H1 (cell line): ENCODE data around the gene ARSI. TPM values are rescaled to one million over a fixed set of nuclear protein-coding genes. Genes with fewer than 3 reads are reported as not detected.

ENCODE experiments used
- CTCF ChIA-PET: fragments of 300-600 bp; sonication (Branson Sonifier 250); formaldehyde crosslinking; loops from one replicate; lab custom pipeline; 2021; ENCODE audit not compliant: partially characterized antibody; lab: Charles Lee
- POLR2A ChIA-PET: fragments of 300-600 bp; sonication (Branson Sonifier 250); formaldehyde crosslinking; loops from one replicate; lab custom pipeline; 2021; ENCODE audit warnings: inconsistent platforms; ENCODE audit not compliant: partially characterized antibody; lab: Charles Lee
- DNase-seq, 2 experiments: peaks; one replicate each; pipeline versions ENCODE4 v3.0.0 to v3.0.0-alpha.2; 2010 to 2022; ENCODE audit warnings: low spot score in 2 of 2, low read depth in 1 of 2, mixed read lengths in 1 of 2
- FAIRE-seq: peaks from 2 replicates; lab custom pipeline; 2011; peaks lifted over from hg19 to GRCh38; lab: Jason Lieb, UNC
- H2AFZ ChIP-seq: 2 replicates; pipeline ENCODE4 v1.8.1; 2012; ENCODE audit warnings: low read length, inconsistent platforms
- H2AK5ac ChIP-seq: 2 replicates; pipeline ENCODE4 v1.6.1; 2013; ENCODE audit warnings: low read depth, low read length
- H2BK120ac ChIP-seq: replicated peaks from 2 replicates; pipeline ENCODE3; 2013; ENCODE audit warnings: low read depth, low read length, inconsistent platforms
- H2BK12ac ChIP-seq: 2 replicates; pipeline ENCODE4 v1.6.1; 2013; ENCODE audit warnings: low read depth, low read length
- H2BK15ac ChIP-seq: 2 replicates; pipeline ENCODE4 v1.6.1; 2013; ENCODE audit warnings: low read length
- H2BK20ac ChIP-seq: 2 replicates; pipeline ENCODE4 v1.6.1; 2013; ENCODE audit warnings: low read length
- H2BK5ac ChIP-seq: 2 replicates; pipeline ENCODE4 v1.6.1; 2013; ENCODE audit warnings: low read depth, low read length
- H3K14ac ChIP-seq: 2 replicates; pipeline ENCODE4 v1.6.1; 2013; ENCODE audit warnings: inconsistent platforms; ENCODE audit not compliant: insufficient read length
- H3K18ac ChIP-seq: 2 replicates; pipeline ENCODE4 v1.6.1; 2013; ENCODE audit warnings: low read length; ENCODE audit errors: extremely low read depth
- H3K23ac ChIP-seq: 2 replicates; pipeline ENCODE4 v1.6.1; 2013; ENCODE audit warnings: inconsistent platforms; ENCODE audit not compliant: insufficient read length
- H3K23me2 ChIP-seq: 2 replicates; pipeline ENCODE4 v1.6.1; 2013; ENCODE audit warnings: low read depth, low read length
- H3K27ac ChIP-seq: 2 replicates; pipeline ENCODE4 v1.6.1; 2011; ENCODE audit warnings: low read depth, low read length, inconsistent platforms
- H3K27me3 ChIP-seq, 4 experiments: replicated peaks in 1 of 4; 1 replicate in 1 of 4; 2 replicates in 3 of 4; pipeline versions ENCODE4 v1.6.1 to v1.8.1; 2011 to 2013; ENCODE audit warnings: low read length in 3 of 4, mild to moderate bottlenecking in 3 of 4, inconsistent platforms in 2 of 4, mixed read lengths in 2 of 4, moderate library complexity in 1 of 4; ENCODE audit not compliant: control insufficient read depth in 3 of 4, insufficient read depth in 3 of 4; ENCODE audit errors: extremely low read depth in 1 of 4
- H3K36me3 ChIP-seq, 4 experiments: 2 replicates each; pipeline versions ENCODE4 v1.6.1 to v1.8.1; 2011 to 2013; ENCODE audit warnings: mild to moderate bottlenecking in 4 of 4, low read length in 3 of 4, moderate library complexity in 2 of 4, control low read depth in 1 of 4, inconsistent platforms in 1 of 4; ENCODE audit not compliant: insufficient read depth in 4 of 4, control insufficient read depth in 2 of 4
- H3K4ac ChIP-seq: replicated peaks from 2 replicates; pipeline ENCODE3; 2013; ENCODE audit warnings: low read length, low read depth, mixed read lengths, inconsistent platforms; ENCODE audit not compliant: insufficient read length
- H3K4me1 ChIP-seq, 4 experiments: replicated peaks in 1 of 4; 1 replicate in 1 of 4; 2 replicates in 3 of 4; pipeline versions ENCODE4 v1.6.1 to v1.8.1; 2011 to 2013; ENCODE audit warnings: low read length in 3 of 4, inconsistent platforms in 2 of 4, mixed read lengths in 1 of 4; ENCODE audit not compliant: insufficient read depth in 4 of 4, control insufficient read depth in 3 of 4
- H3K4me2 ChIP-seq, 2 experiments: 2 replicates each; pipeline versions ENCODE4 v1.6.1 to v1.8.1; 2011 to 2013; ENCODE audit warnings: low read depth in 2 of 2, low read length in 2 of 2, control low read depth in 1 of 2, inconsistent platforms in 1 of 2, mild to moderate bottlenecking in 1 of 2; ENCODE audit not compliant: insufficient read depth in 1 of 2
- H3K4me3 ChIP-seq, 4 experiments: fragments of 200-600, 300-600 bp in 1 of 4; sonication (generic), shearing (Covaris generic), sonication (Bioruptor Twin) in 1 of 4; 2 replicates each; pipeline versions ENCODE4 v1.5.1 to v1.8.1; 2011 to 2016; ENCODE audit warnings: low read length in 4 of 4, low read depth in 3 of 4, control low read depth in 2 of 4, inconsistent platforms in 2 of 4, mild to moderate bottlenecking in 2 of 4, mixed read lengths in 1 of 4, moderate library complexity in 1 of 4; ENCODE audit not compliant: insufficient read depth in 2 of 4; ENCODE audit errors: extremely low read depth in 1 of 4
- H3K56ac ChIP-seq: replicated peaks from 2 replicates; pipeline ENCODE3; 2013; ENCODE audit warnings: low read depth, mild to moderate bottlenecking, mixed read lengths, low read length, inconsistent platforms; ENCODE audit not compliant: insufficient read length
- H3K79me1 ChIP-seq: 2 replicates; pipeline ENCODE4 v1.6.1; 2013; ENCODE audit warnings: low read depth, low read length, control low read depth
- H3K79me2 ChIP-seq, 2 experiments: 2 replicates each; pipeline versions ENCODE4 v1.6.1 to v1.8.1; 2012 to 2013; ENCODE audit warnings: low read length in 2 of 2, mild to moderate bottlenecking in 2 of 2, inconsistent platforms in 1 of 2; ENCODE audit not compliant: insufficient read depth in 2 of 2, control insufficient read depth in 1 of 2
- H3K9ac ChIP-seq, 4 experiments: replicated peaks in 1 of 4; 1 replicate in 1 of 4; 2 replicates in 3 of 4; pipeline versions ENCODE4 v1.6.1 to v1.8.1; 2011 to 2013; ENCODE audit warnings: low read depth in 3 of 4, low read length in 3 of 4, control low read depth in 2 of 4, mild to moderate bottlenecking in 2 of 4, moderate library complexity in 2 of 4, inconsistent platforms in 1 of 4; ENCODE audit errors: extremely low read depth in 1 of 4
- H3K9me3 ChIP-seq, 2 experiments: 2 replicates each; pipeline versions ENCODE4 v1.6.1 to v1.8.1; 2012 to 2013; ENCODE audit warnings: mild to moderate bottlenecking in 2 of 2, moderate library complexity in 2 of 2, control low read depth in 1 of 2, inconsistent platforms in 1 of 2, low read depth in 1 of 2, low read length in 1 of 2, mixed read lengths in 1 of 2; ENCODE audit not compliant: insufficient read depth in 2 of 2
- H4K20me1 ChIP-seq, 2 experiments: replicated peaks in 1 of 2; 2 replicates each; pipeline versions ENCODE3 to v1.8.1; 2011 to 2013; ENCODE audit warnings: inconsistent platforms in 2 of 2, low read length in 2 of 2, mild to moderate bottlenecking in 1 of 2; ENCODE audit not compliant: insufficient read depth in 2 of 2, control insufficient read depth in 1 of 2
- H4K5ac ChIP-seq: 2 replicates; pipeline ENCODE4 v1.6.1; 2013; ENCODE audit warnings: low read length, low read depth, mixed read lengths, inconsistent platforms; ENCODE audit not compliant: insufficient read length
- H4K8ac ChIP-seq: 2 replicates; pipeline ENCODE4 v1.8.0; 2013; ENCODE audit warnings: mild to moderate bottlenecking, moderate library complexity, low read length, inconsistent platforms; ENCODE audit not compliant: insufficient read depth; ENCODE audit errors: extremely low read depth
- H4K91ac ChIP-seq: replicated peaks from 2 replicates; pipeline ENCODE3; 2013; ENCODE audit warnings: low read length, mixed read lengths, inconsistent platforms; ENCODE audit not compliant: insufficient read length
- ATF3 ChIP-seq: IDR thresholded peaks from 2 replicates; pipeline ENCODE4 v1.6.1; 2011; ENCODE audit warnings: low read depth, mild to moderate bottlenecking, low read length; ENCODE audit not compliant: insufficient read depth
- BCL11A ChIP-seq, 2 experiments: IDR thresholded peaks; one replicate each; pipeline ENCODE4 v1.6.1; 2011; ENCODE audit warnings: low read depth in 2 of 2, low read length in 2 of 2, mild to moderate bottlenecking in 2 of 2
- CREB1 ChIP-seq: IDR thresholded peaks from 2 replicates; pipeline ENCODE4 v1.6.1; 2012; ENCODE audit warnings: inconsistent platforms
- GTF2F1 ChIP-seq: IDR thresholded peaks from 2 replicates; pipeline ENCODE4 v1.6.1; 2012; ENCODE audit warnings: low read depth, low read length, improper control_type of control experiment, borderline replicate concordance
- PHF8 ChIP-seq: fragments of 200-600 bp; sonication (generic); conservative IDR thresholded peaks from 2 replicates; pipeline ENCODE4 v1.7.1; 2012; ENCODE audit warnings: low read depth, mild to moderate bottlenecking, inconsistent platforms, low read length, moderate library complexity
- RXRA ChIP-seq: IDR thresholded peaks from 2 replicates; pipeline ENCODE4 v1.6.1; 2011; ENCODE audit warnings: low read depth, mild to moderate bottlenecking, low read length, moderate library complexity; ENCODE audit not compliant: insufficient read depth
- SP1 ChIP-seq: IDR thresholded peaks from 2 replicates; pipeline ENCODE4 v1.6.1; 2011; ENCODE audit warnings: low read depth, low read length
- TBP ChIP-seq: IDR thresholded peaks from 2 replicates; pipeline ENCODE4 v1.6.1; 2011; ENCODE audit warnings: low read depth, low read length, improper control_type of control experiment
- USF2 ChIP-seq: IDR thresholded peaks from 2 replicates; pipeline ENCODE4 v1.6.1; 2011; ENCODE audit warnings: low read length, improper control_type of control experiment
- WGBS, 2 experiments: shearing (Covaris generic) in 1 of 2; methylation state at CpG; one replicate each; pipeline versions ENCODE4 v1.1.6 to v1.1.7; 2013 to 2015; ENCODE audit warnings: low lambda C conversion rate in 2 of 2, mixed read lengths in 2 of 2, inconsistent platforms in 1 of 2, low coverage in 1 of 2, missing lambda C conversion rate in 1 of 2; ENCODE audit not compliant: insufficient replicate concordance in 2 of 2, insufficient coverage in 1 of 2, insufficient read length in 1 of 2; ENCODE audit errors: extremely low coverage in 1 of 2, missing lambda C conversion rate in 1 of 2; 5-methylcytosine and 5-hydroxymethylcytosine counted together
- polyA plus RNA-seq, 7 experiments: library from polyadenylated mRNA; depleted of rRNA in 3 of 7; stranded (reverse) in 5 of 7; unstranded in 2 of 7; fragments of >200 nt in 5 of 7; fragments of 200-250 nt in 2 of 7; gene quantifications; 1 replicate in 5 of 7; 2 replicates in 1 of 7; 4 replicates in 1 of 7; pipeline versions ENCODE4 v1.2.1 to v1.2.3, GENCODE V29; 2011 to 2013; ENCODE audit warnings: missing spikeins in 2 of 7, mixed read lengths in 2 of 7
- total RNA-seq: library from RNA; stranded (reverse); fragmentation: NEBNext Ultra II Directional; extraction: Animal tissue kit (Norgen Biotek cat#: 25700); gene quantifications from 2 replicates; pipeline ENCODE4 v1.2.1, GENCODE V29; 2021
- TF ChIP-seq, protein P1 (sequence below), 3 experiments: IDR thresholded peaks; 1 replicate in 2 of 3; 2 replicates in 1 of 3; pipeline versions ENCODE4 v1.5.1 to v1.6.1; 2011; ENCODE audit warnings: low read length in 3 of 3, mild to moderate bottlenecking in 3 of 3, inconsistent platforms in 2 of 3, low read depth in 1 of 3, moderate library complexity in 1 of 3; ENCODE audit not compliant: insufficient read depth in 1 of 3; ENCODE audit errors: control extremely low read depth in 1 of 3

ARSI gene
- total and polyA plus RNA-seq, 2 of the 8 experiments (the other 6 are each of a cell fraction or from before 2014, with no cell fraction given): 4.5 to 6.7 TPM

DNA sequence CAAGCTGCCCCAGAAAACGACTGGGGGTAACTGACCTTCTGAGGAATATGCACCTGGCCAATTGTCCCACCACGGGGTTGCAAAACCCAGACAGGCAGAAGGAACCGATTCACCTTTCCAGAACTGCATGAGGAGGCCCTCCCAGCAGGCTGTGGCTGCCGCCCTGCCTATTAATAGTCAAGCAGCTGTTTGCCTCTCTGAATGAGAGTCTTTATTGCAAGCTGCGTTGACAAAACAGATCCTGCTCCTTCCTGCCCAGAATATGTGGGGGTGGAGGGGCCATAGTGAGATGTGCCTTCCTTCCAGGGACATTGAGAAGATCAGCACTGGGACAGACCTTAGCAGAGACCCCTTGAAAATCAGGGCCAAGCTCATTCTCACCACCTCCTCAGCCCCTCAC lies 36.5 kb upstream of the ARSI start:
- CTCF ChIA-PET: interaction anchor here (0.7 to 15.6 kb wide), 6 partner anchors 11 to 187 kb away, joined by 3 to 126 read pairs (median 3); no protein-coding TSS in a partner anchor
- H2BK5ac ChIP-seq: no peak overlapping the region
- no peak for TF ChIP-seq ATF3
- no peak for TF ChIP-seq SP1
- TF ChIP-seq CREB1: no peak
- TF ChIP-seq, protein P1, sequence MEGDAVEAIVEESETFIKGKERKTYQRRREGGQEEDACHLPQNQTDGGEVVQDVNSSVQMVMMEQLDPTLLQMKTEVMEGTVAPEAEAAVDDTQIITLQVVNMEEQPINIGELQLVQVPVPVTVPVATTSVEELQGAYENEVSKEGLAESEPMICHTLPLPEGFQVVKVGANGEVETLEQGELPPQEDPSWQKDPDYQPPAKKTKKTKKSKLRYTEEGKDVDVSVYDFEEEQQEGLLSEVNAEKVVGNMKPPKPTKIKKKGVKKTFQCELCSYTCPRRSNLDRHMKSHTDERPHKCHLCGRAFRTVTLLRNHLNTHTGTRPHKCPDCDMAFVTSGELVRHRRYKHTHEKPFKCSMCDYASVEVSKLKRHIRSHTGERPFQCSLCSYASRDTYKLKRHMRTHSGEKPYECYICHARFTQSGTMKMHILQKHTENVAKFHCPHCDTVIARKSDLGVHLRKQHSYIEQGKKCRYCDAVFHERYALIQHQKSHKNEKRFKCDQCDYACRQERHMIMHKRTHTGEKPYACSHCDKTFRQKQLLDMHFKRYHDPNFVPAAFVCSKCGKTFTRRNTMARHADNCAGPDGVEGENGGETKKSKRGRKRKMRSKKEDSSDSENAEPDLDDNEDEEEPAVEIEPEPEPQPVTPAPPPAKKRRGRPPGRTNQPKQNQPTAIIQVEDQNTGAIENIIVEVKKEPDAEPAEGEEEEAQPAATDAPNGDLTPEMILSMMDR (IDR thresholded peaks at IDR 0.05; ENCODE audit: control extremely low read depth in 1 of 3, insufficient read depth in 1 of 3, low read depth in 1 of 3, low read length in 3 of 3): no peak
- TF ChIP-seq RXRA: no peak
- no peak for TF ChIP-seq TBP
- no peak for TF ChIP-seq BCL11A (IDR thresholded peaks at IDR 0.05; ENCODE audit: low read depth in 2 of 2, low read length in 2 of 2)
- TF ChIP-seq GTF2F1: no peak
- no peak for TF ChIP-seq PHF8
- no peak for TF ChIP-seq USF2

More for the DNA sequence above, 36.5 kb upstream of the ARSI start:
- no peak overlapping the region for H2BK12ac ChIP-seq
- no peak overlapping the region for H3K23ac ChIP-seq
- no peak overlapping the region for H3K56ac ChIP-seq
- POLR2A ChIA-PET: no interaction called here
- no peaks in the 10 kb centered on the region for H3K79me1 ChIP-seq
- H4K5ac ChIP-seq: no peak overlapping the region
- H3K27me3 ChIP-seq: no peaks in the 10 kb centered on the region
- no peak overlapping the region for H3K14ac ChIP-seq
- no peak overlapping the region for H2AFZ ChIP-seq
- H4K91ac ChIP-seq: no peak overlapping the region
- H3K79me2 ChIP-seq: no peaks in the 10 kb centered on the region
- H3K18ac ChIP-seq: no peak overlapping the region
- FAIRE-seq (no peak), DNase-seq (no peak)
- no peak overlapping the region for H3K4me3 ChIP-seq
- H3K4me2 ChIP-seq: no peak overlapping the region
- no peaks in the 10 kb centered on the region for H4K20me1 ChIP-seq
- no peak overlapping the region for H3K27ac ChIP-seq
- no peak overlapping the region for H2BK120ac ChIP-seq
- H2AK5ac ChIP-seq: no peak overlapping the region
- no peak overlapping the region for H4K8ac ChIP-seq
- WGBS, 2 experiments: 80% methylated on average over 5 of the region's 5 CpGs; no CpG with 5 or more reads in 1 of the 2 experiments
- no peaks in the 10 kb centered on the region for H3K9me3 ChIP-seq
- no peak overlapping the region for H3K9ac ChIP-seq
- no peak overlapping the region for H3K4ac ChIP-seq
- no peaks in the 10 kb centered on the region for H3K36me3 ChIP-seq
- H3K4me1 ChIP-seq: peaks cover 0 to 2% (median 0%) of the 10 kb centered on the region in 4 experiments; a peak in 1 of 7 replicates
- H3K23me2 ChIP-seq: peaks cover 1% of the 10 kb centered on the region; the same call in 1 of the 2 replicates
- H2BK20ac ChIP-seq: no peak overlapping the region
- no peak overlapping the region for H2BK15ac ChIP-seq
